HL-60 (cell line): ENCODE data around the gene ZNF385A.

Experiments
- POLR2AphosphoS5 ChIP-seq: IDR thresholded peaks from 2 replicates; pipeline ENCODE4 v1.6.1; 2012; ENCODE audit warnings: low read depth
- SPI1 ChIP-seq: IDR thresholded peaks from 2 replicates; pipeline ENCODE4 v1.6.1; 2012; ENCODE audit warnings: low read depth, mild to moderate bottlenecking, borderline replicate concordance
- TF ChIP-seq, protein P1 (sequence below): IDR thresholded peaks from one replicate; pipeline ENCODE4 v1.5.1; 2011; ENCODE audit warnings: low read length, control low read depth, inconsistent platforms; ENCODE audit not compliant: insufficient read depth
- TF ChIP-seq, protein P2 (sequence below): IDR thresholded peaks from 2 replicates; pipeline ENCODE4 v1.6.1; 2012; ENCODE audit warnings: low read depth; ENCODE audit not compliant: insufficient replicate concordance

DNA sequence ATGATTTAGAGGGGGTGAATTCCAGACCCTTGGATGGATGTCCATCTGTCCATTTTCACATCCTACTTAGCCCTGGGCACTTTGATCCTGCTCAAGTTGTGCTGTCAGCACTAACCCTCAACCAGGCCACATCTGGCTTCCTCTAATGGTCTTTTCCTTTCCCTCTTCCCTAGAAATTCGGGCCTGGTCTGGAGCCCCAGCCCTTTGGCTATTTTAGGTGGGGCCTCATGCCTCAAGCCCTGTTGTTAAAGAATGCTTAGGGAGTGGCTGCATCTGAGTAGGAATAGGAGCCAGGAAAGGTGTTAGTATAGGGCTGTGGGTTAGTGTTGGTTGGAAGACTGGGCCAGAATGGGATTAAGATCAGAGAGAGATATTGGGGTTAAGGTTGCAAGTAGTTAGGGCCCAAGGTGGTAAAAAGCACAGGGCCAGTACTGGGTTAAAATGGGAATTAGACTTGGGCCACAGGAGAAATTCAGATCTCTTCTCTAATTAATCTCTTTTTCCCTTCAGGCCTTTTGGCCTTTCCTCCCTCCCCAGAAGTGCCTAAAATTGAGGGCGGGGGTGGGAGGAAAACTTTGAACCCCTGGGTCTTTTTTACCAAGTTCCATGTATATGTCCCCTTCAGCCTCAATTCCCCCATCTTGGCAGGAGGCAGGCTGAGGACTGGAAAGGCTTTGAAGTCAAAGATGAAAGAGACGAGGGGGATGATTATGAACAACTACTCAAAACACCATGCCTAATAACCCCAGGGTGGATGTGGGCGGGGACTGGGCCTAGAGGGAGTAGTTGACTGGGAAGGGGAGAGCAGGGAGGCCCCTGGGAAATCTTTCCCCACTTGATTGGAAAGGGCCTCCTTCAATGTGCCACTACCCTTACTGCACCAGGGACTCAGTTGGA, 4.0 kb upstream of the ZNF385A start:
- TF ChIP-seq, protein P1, sequence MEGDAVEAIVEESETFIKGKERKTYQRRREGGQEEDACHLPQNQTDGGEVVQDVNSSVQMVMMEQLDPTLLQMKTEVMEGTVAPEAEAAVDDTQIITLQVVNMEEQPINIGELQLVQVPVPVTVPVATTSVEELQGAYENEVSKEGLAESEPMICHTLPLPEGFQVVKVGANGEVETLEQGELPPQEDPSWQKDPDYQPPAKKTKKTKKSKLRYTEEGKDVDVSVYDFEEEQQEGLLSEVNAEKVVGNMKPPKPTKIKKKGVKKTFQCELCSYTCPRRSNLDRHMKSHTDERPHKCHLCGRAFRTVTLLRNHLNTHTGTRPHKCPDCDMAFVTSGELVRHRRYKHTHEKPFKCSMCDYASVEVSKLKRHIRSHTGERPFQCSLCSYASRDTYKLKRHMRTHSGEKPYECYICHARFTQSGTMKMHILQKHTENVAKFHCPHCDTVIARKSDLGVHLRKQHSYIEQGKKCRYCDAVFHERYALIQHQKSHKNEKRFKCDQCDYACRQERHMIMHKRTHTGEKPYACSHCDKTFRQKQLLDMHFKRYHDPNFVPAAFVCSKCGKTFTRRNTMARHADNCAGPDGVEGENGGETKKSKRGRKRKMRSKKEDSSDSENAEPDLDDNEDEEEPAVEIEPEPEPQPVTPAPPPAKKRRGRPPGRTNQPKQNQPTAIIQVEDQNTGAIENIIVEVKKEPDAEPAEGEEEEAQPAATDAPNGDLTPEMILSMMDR = no peak
- TF ChIP-seq, protein P2, sequence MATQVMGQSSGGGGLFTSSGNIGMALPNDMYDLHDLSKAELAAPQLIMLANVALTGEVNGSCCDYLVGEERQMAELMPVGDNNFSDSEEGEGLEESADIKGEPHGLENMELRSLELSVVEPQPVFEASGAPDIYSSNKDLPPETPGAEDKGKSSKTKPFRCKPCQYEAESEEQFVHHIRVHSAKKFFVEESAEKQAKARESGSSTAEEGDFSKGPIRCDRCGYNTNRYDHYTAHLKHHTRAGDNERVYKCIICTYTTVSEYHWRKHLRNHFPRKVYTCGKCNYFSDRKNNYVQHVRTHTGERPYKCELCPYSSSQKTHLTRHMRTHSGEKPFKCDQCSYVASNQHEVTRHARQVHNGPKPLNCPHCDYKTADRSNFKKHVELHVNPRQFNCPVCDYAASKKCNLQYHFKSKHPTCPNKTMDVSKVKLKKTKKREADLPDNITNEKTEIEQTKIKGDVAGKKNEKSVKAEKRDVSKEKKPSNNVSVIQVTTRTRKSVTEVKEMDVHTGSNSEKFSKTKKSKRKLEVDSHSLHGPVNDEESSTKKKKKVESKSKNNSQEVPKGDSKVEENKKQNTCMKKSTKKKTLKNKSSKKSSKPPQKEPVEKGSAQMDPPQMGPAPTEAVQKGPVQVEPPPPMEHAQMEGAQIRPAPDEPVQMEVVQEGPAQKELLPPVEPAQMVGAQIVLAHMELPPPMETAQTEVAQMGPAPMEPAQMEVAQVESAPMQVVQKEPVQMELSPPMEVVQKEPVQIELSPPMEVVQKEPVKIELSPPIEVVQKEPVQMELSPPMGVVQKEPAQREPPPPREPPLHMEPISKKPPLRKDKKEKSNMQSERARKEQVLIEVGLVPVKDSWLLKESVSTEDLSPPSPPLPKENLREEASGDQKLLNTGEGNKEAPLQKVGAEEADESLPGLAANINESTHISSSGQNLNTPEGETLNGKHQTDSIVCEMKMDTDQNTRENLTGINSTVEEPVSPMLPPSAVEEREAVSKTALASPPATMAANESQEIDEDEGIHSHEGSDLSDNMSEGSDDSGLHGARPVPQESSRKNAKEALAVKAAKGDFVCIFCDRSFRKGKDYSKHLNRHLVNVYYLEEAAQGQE = no peak
- TF ChIP-seq POLR2AphosphoS5 = no peak
- TF ChIP-seq SPI1 = no peak
